Omental fat pad (tissue), 4 donors: ENCODE data around the gene NDUFS7. TPM values are rescaled to one million over a fixed set of nuclear protein-coding genes. Genes with fewer than 3 reads are reported as not detected.

Source experiments
- ATAC-seq: fragments of 150-250 bp; one replicate; pipeline ENCODE4 v1.9.1; 2016; ENCODE audit warnings: mild to moderate bottlenecking, moderate library complexity; ENCODE audit not compliant: low FRiP score
- DNase-seq: peaks from one replicate; pipeline ENCODE4 v3.0.0-alpha.2; 2019; ENCODE audit warnings: low spot score
- CTCF ChIP-seq, 3 donors: fragments of 450-650 bp; IDR thresholded peaks; one replicate each; pipeline ENCODE4 v1.5.1; 2016 to 2017; ENCODE audit warnings: antibody characterized with exemption in 3 of 3, mild to moderate bottlenecking in 3 of 3, moderate library complexity in 2 of 3
- total RNA-seq, 4 donors: library from RNA; depleted of rRNA; stranded (reverse); fragments of >200 nt; gene quantifications; one replicate each; pipeline ENCODE4 v1.1.0, GENCODE V29; 2016

Gene NDUFS7
- total RNA-seq, 4 donors from 2014 or later: 80.3 to 121 (median 114) TPM

GRCh38 chr19:1373534-1374249 is 10.0 kb upstream of the NDUFS7 start:
- no peak for DNase-seq
- TF ChIP-seq CTCF (IDR thresholded peaks at IDR 0.05): no peak
- no peak for ATAC-seq

- no peak for ATAC-seq
- TF ChIP-seq CTCF (IDR thresholded peaks at IDR 0.05): no peak
- no peak for DNase-seq
Measured at GRCh38 chr19:1374250-1374577, 9.5 kb upstream of the NDUFS7 start.

GRCh38 chr19:1376415-1376805 is 7.3 kb upstream of the NDUFS7 start:
- no peak for TF ChIP-seq CTCF (IDR thresholded peaks at IDR 0.05)
- ATAC-seq (no peak), DNase-seq (no peak)

GRCh38 chr19:1377176-1377964 is 6.3 kb upstream of the NDUFS7 start:
- DNase-seq: no peak

GRCh38 chr19:1377965-1378785 is 5.5 kb upstream of the NDUFS7 start:
- ATAC-seq: no peak

More at GRCh38 chr19:1377176-1377964, 6.3 kb upstream of the NDUFS7 start:
- no peak for TF ChIP-seq CTCF (IDR thresholded peaks at IDR 0.05)
- ATAC-seq: peak; percentile 24

More at GRCh38 chr19:1377965-1378785, 5.5 kb upstream of the NDUFS7 start:
- no peak for TF ChIP-seq CTCF (IDR thresholded peaks at IDR 0.05)
- no peak for DNase-seq
